Retinal pigment epithelial cell (primary cell): Measurements from ENCODE around the gene GOLGA6L26.
"Not testable (repeated sequence)": the region's sequence is repeated elsewhere in the genome, so short reads cannot be mapped to it uniquely, and the experiment has no call there.

ENCODE experiments used
- DNase-seq: peaks from one replicate; pipeline ENCODE4 v3.0.0-alpha.2; 2010; ENCODE audit warnings: low read depth
- H3K4me3 ChIP-seq: 2 replicates; pipeline ENCODE4 v1.5.1; 2011; ENCODE audit warnings: mild to moderate bottlenecking, low read length, control low read depth, moderate library complexity

GOLGA6L26 gene

GRCh38 chr15:23303654-23304053 is 30.3 kb downstream of the GOLGA6L26 start:
- H3K4me3 ChIP-seq, result peak overlapping the region; percentile 53
- DNase-seq, result peak; percentile 5

DNA sequence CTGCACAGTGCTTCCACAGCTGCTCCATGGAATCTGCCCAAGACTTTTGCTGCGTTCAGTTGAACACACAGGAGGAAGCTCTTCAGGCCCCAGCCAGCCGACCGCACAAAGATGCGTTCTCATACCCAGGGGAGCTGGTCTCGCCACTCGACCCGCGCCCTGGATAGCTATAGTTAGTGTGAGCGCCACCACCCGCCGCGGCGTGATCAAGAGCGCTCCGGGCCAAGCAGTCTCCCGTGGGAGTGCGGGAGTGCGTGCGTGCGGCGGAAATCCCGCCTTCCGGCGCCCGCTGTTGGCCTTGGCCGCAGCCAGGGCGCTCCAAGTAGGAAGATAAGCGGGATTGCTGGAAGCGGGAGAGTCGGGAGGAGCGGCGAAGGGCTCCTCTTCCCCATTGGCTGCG is 30.8 kb downstream of the GOLGA6L26 start:
- H3K4me3 ChIP-seq, DNase-seq: not testable (repeated sequence)
